Measurements from ENCODE around the gene SS18L1.

Gene SS18L1

DNA sequence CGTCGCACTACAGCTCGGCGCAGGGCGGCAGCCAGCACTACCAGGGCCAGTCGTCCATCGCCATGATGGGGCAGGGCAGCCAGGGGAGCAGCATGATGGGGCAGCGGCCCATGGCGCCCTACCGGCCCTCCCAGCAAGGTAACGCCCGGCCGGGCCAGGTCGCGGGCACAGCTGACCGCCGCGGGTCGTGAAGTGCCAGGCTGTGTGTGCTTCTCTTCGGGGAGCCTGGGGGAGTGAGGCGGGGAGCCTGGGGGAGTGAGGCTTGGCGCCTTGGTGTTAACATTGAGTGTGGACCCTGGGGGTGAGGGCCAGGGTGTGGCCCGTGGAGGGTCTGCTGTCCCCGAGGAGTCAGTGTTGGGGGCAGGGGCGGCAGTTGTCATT, 19.9 kb downstream of the SS18L1 start:
- H3K9me2 ChIP-seq (replicated peaks; ENCODE audit: insufficient read depth, low read length) = no peaks in the 10 kb centered on the region
- H3K4me3 ChIP-seq (ENCODE audit: insufficient read depth, low read length, poor library complexity, severe bottlenecking) = no peak overlapping the region
- no peaks in the 10 kb centered on the region for H3K36me3 ChIP-seq (ENCODE audit: low read length)
- H3K27ac ChIP-seq (ENCODE audit: low read depth, low read length) = no peak overlapping the region
- TF ChIP-seq EZH2phosphoT487 (conservative IDR thresholded peaks at IDR 0.05; ENCODE audit: low read length) = no peak
- TF ChIP-seq, protein P1, sequence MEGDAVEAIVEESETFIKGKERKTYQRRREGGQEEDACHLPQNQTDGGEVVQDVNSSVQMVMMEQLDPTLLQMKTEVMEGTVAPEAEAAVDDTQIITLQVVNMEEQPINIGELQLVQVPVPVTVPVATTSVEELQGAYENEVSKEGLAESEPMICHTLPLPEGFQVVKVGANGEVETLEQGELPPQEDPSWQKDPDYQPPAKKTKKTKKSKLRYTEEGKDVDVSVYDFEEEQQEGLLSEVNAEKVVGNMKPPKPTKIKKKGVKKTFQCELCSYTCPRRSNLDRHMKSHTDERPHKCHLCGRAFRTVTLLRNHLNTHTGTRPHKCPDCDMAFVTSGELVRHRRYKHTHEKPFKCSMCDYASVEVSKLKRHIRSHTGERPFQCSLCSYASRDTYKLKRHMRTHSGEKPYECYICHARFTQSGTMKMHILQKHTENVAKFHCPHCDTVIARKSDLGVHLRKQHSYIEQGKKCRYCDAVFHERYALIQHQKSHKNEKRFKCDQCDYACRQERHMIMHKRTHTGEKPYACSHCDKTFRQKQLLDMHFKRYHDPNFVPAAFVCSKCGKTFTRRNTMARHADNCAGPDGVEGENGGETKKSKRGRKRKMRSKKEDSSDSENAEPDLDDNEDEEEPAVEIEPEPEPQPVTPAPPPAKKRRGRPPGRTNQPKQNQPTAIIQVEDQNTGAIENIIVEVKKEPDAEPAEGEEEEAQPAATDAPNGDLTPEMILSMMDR (IDR thresholded peaks at IDR 0.05; ENCODE audit: insufficient read depth, low read length, poor library complexity, severe bottlenecking) = no peak
- no peaks in the 10 kb centered on the region for H3K79me2 ChIP-seq (ENCODE audit: insufficient read depth, low read length)
- no peaks in the 10 kb centered on the region for H4K20me1 ChIP-seq (ENCODE audit: low read depth, low read length)
- no peaks in the 10 kb centered on the region for H3F3A ChIP-seq (ENCODE audit: insufficient read depth)
- H3K9me3 ChIP-seq (ENCODE audit: insufficient read depth, low read length) = no peaks in the 10 kb centered on the region
- H3K4me2 ChIP-seq (ENCODE audit: low read depth, low read length, poor library complexity, severe bottlenecking) = no peak overlapping the region
- H3K9ac ChIP-seq (ENCODE audit: low read length) = no peak overlapping the region
- no peak overlapping the region for H2AFZ ChIP-seq (ENCODE audit: low read depth, low read length, severe bottlenecking)
- no peaks in the 10 kb centered on the region for H3K27me3 ChIP-seq (ENCODE audit: low read length)

DNA sequence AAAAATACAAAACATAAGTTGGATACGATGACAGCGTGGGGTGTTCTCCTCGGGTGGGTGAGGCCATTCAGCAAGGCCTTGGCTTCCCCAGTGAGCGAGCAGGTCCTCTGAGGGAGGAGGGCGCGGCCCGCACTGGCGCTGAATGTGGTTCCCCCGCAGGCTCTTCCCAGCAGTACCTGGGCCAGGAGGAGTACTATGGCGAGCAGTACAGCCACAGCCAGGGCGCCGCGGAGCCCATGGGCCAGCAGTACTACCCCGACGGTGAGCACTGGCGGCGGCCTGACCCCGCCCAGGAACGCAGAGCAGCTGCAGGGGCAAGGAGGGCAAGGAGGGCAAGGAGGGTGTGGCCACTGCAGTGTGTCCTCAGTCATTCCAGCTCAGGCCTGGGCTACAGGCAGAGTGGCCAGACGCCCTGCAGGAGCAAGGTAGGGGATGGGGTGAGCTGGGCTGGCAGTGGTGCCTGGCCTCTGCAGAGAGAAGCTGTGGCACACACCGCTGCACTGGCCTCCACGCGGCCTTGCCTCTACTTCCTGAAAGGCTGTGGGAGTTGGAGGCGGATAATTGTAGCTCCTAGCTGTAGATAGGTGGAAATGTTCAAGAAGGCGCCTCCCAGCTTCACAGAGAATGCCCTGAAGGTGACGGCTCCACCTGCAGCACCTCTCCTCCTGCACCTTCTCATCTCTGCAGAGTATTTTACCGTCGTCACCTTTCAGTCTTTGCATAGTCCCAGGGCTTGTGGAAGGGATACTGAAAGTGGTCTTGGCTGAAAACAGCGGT, 20.6 kb downstream of the SS18L1 start:
- Histone ChIP-seq H3K36me3 (ENCODE audit: low read length) (no peaks in the 10 kb centered on the region), H3F3A (ENCODE audit: insufficient read depth) (no peaks in the 10 kb centered on the region), H3K27ac (ENCODE audit: low read depth, low read length) (no peak overlapping the region), H4K20me1 (ENCODE audit: low read depth, low read length) (no peaks in the 10 kb centered on the region), H3K9me3 (ENCODE audit: insufficient read depth, low read length) (no peaks in the 10 kb centered on the region), H3K27me3 (ENCODE audit: low read length) (no peaks in the 10 kb centered on the region), H3K4me2 (ENCODE audit: low read depth, low read length, poor library complexity, severe bottlenecking) (no peak overlapping the region), H2AFZ (ENCODE audit: low read depth, low read length, severe bottlenecking) (no peak overlapping the region), H3K79me2 (ENCODE audit: insufficient read depth, low read length) (no peaks in the 10 kb centered on the region), H3K9me2 (replicated peaks; ENCODE audit: insufficient read depth, low read length) (no peaks in the 10 kb centered on the region), H3K4me3 (ENCODE audit: insufficient read depth, low read length, poor library complexity, severe bottlenecking) (no peak overlapping the region), H3K9ac (ENCODE audit: low read length) (no peak overlapping the region)
- TF ChIP-seq, protein P1 (IDR thresholded peaks at IDR 0.05; ENCODE audit: insufficient read depth, low read length, poor library complexity, severe bottlenecking) = no peak
- TF ChIP-seq EZH2phosphoT487 (conservative IDR thresholded peaks at IDR 0.05; ENCODE audit: low read length) = no peak

DNA sequence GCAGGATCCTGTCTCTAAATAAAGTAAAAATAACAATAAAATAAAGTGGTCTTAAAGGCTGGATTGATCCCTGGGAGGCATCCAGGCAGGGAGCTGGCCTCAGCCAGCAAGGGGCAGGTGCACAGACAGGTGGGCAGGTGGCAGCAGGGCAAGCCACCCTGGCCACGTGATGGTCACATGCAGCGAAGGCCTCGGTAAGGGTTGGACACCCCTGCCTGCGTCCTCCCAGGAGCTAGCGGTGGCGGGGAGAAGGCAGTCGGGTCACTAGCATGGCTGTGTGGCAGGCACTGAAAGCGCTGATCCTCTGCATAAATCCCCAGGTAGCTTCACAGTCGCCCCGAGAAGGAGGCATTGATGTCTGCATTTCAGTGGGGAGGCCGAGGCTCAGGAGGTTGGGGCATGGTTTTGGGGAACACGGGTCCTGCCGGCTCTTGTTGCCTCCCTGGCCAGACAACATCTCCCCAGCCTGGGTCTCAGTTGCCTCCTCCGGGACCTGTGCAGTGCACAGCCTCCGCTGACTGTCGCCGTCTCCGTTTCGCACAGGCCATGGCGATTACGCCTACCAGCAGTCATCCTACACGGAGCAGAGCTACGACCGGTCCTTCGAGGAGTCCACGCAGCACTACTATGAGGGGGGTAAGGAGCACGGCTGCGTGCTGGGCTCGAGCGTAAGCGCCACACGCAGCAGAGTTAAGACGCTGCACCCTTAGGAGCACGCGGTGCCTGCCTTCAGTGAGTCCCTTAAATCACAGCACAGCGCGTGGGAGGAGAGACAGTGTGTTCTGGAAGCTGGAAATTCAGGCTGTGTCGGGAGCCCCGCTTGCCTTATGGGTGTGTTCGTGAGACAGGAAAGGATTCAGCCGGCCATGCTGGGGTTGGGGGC, 21.6 kb downstream of the SS18L1 start:
- no peaks in the 10 kb centered on the region for H4K20me1 ChIP-seq (ENCODE audit: low read depth, low read length)
- no peaks in the 10 kb centered on the region for H3K27me3 ChIP-seq (ENCODE audit: low read length)
- H3K79me2 ChIP-seq (ENCODE audit: insufficient read depth, low read length) = no peaks in the 10 kb centered on the region
- H3K4me2 ChIP-seq (ENCODE audit: low read depth, low read length, poor library complexity, severe bottlenecking) = no peak overlapping the region
- TF ChIP-seq, protein P1 (IDR thresholded peaks at IDR 0.05; ENCODE audit: insufficient read depth, low read length, poor library complexity, severe bottlenecking) = no peak
- TF ChIP-seq EZH2phosphoT487 (conservative IDR thresholded peaks at IDR 0.05; ENCODE audit: low read length) = no peak
- no peaks in the 10 kb centered on the region for H3K9me2 ChIP-seq (replicated peaks; ENCODE audit: insufficient read depth, low read length)
- H2AFZ ChIP-seq (ENCODE audit: low read depth, low read length, severe bottlenecking) = no peak overlapping the region
- H3F3A ChIP-seq (ENCODE audit: insufficient read depth) = no peaks in the 10 kb centered on the region
- no peaks in the 10 kb centered on the region for H3K9me3 ChIP-seq (ENCODE audit: insufficient read depth, low read length)
- no peaks in the 10 kb centered on the region for H3K36me3 ChIP-seq (ENCODE audit: low read length)
- no peak overlapping the region for H3K4me3 ChIP-seq (ENCODE audit: insufficient read depth, low read length, poor library complexity, severe bottlenecking)
- no peak overlapping the region for H3K9ac ChIP-seq (ENCODE audit: low read length)
- no peak overlapping the region for H3K27ac ChIP-seq (ENCODE audit: low read depth, low read length)

Measured in SU-DHL-6 (cell line).